IMR-90 (cell line): ENCODE results near the gene EDDM13. TPM values are rescaled to one million over a fixed set of nuclear protein-coding genes. Genes with fewer than 3 reads are reported as not detected.

ENCODE experiments used
- ATAC-seq: fragments of 200-7000 bp; cut with Tn5 transposase; 2 replicates; pipeline ENCODE4 v1.9.1; 2020; ENCODE audit warnings: low read depth, mild to moderate bottlenecking, moderate library complexity
- BruUV-seq: library from RNA; stranded (reverse); fragments of 400-500 nt; replicated peaks from 2 replicates; lab custom pipeline; 2021; lab: Mats Ljungman, UMichigan
- CTCF ChIA-PET: fragments of 300-600 bp; formaldehyde crosslinking; extraction: SDS; loops from one replicate; lab custom pipeline; 2021; ENCODE audit warnings: antibody characterized with exemption; lab: Yijun Ruan, JAX
- POLR2A ChIA-PET: fragments of 300-600 bp; sonication (Branson Sonifier 250); formaldehyde crosslinking; loops from one replicate; lab custom pipeline; 2022; ENCODE audit warnings: antibody characterized with exemption; ENCODE audit not compliant: unreplicated experiment; lab: Charles Lee
- DNase-seq: peaks from one replicate; pipeline ENCODE4 v3.0.0; 2013
- H2AFZ ChIP-seq: replicated peaks from 2 replicates; pipeline ENCODE3; 2013; ENCODE audit warnings: low read length, mild to moderate bottlenecking; ENCODE audit not compliant: poor library complexity
- H2AK5ac ChIP-seq: 2 replicates; pipeline ENCODE4 v1.6.1; 2013; ENCODE audit warnings: low read depth, low read length, inconsistent platforms
- H2AK9ac ChIP-seq: replicated peaks from 2 replicates; pipeline ENCODE3; 2013; ENCODE audit warnings: mild to moderate bottlenecking, low read depth, low read length, moderate library complexity; ENCODE audit not compliant: poor library complexity
- H2BK120ac ChIP-seq: 2 replicates; pipeline ENCODE4 v1.6.1; 2013; ENCODE audit warnings: low read depth, low read length, inconsistent platforms
- H2BK15ac ChIP-seq: 3 replicates; pipeline ENCODE4 v1.6.1; 2013; ENCODE audit warnings: low read depth, low read length, inconsistent platforms
- H2BK20ac ChIP-seq: 2 replicates; pipeline ENCODE4 v1.6.1; 2013; ENCODE audit warnings: low read depth, mild to moderate bottlenecking, inconsistent platforms, low read length, moderate library complexity
- H2BK5ac ChIP-seq: 2 replicates; pipeline ENCODE4 v1.6.1; 2013; ENCODE audit warnings: mild to moderate bottlenecking, low read depth, low read length, inconsistent platforms; ENCODE audit not compliant: poor library complexity, severe bottlenecking
- H3K14ac ChIP-seq: replicated peaks from 2 replicates; pipeline ENCODE4 v1.6.1; 2013; ENCODE audit warnings: low read depth, low read length, inconsistent platforms
- H3K18ac ChIP-seq: 2 replicates; pipeline ENCODE4 v1.6.1; 2013; ENCODE audit warnings: low read depth, low read length, control low read depth
- H3K23ac ChIP-seq: 2 replicates; pipeline ENCODE4 v1.6.1; 2013; ENCODE audit warnings: low read depth, low read length, inconsistent platforms
- H3K27ac ChIP-seq: 2 replicates; pipeline ENCODE4 v1.5.1; 2013; ENCODE audit warnings: mild to moderate bottlenecking, control low read depth, low read length; ENCODE audit not compliant: insufficient read depth
- H3K27me3 ChIP-seq: 2 replicates; pipeline ENCODE4 v1.6.1; 2013; ENCODE audit warnings: low read length; ENCODE audit not compliant: control insufficient read depth, insufficient read depth
- H3K36me3 ChIP-seq: 2 replicates; pipeline ENCODE4 v1.6.1; 2013; ENCODE audit warnings: low read length, mixed read lengths; ENCODE audit not compliant: control insufficient read depth, insufficient read depth
- H3K4ac ChIP-seq: 2 replicates; pipeline ENCODE4 v1.6.1; 2013; ENCODE audit warnings: low read depth, low read length, inconsistent platforms
- H3K4me1 ChIP-seq: 2 replicates; pipeline ENCODE4 v1.6.1; 2013; ENCODE audit warnings: low read length, mixed read lengths; ENCODE audit not compliant: control insufficient read depth, insufficient read depth
- H3K4me2 ChIP-seq: 2 replicates; pipeline ENCODE4 v1.6.1; 2013; ENCODE audit warnings: low read depth, mild to moderate bottlenecking, control low read depth, low read length, moderate library complexity
- H3K4me3 ChIP-seq: 2 replicates; pipeline ENCODE4 v1.5.1; 2013; ENCODE audit warnings: low read depth, mild to moderate bottlenecking, control low read depth, low read length, moderate library complexity; ENCODE audit not compliant: insufficient read depth
- H3K56ac ChIP-seq: 2 replicates; pipeline ENCODE4 v1.6.1; 2013; ENCODE audit warnings: low read length, inconsistent platforms; ENCODE audit not compliant: insufficient read depth; ENCODE audit errors: extremely low read depth
- H3K79me1 ChIP-seq, 2 experiments: 2 replicates each; pipeline ENCODE4 v1.6.1; 2013; ENCODE audit warnings: low read length in 2 of 2, inconsistent platforms in 1 of 2, low read depth in 1 of 2
- H3K9ac ChIP-seq: 2 replicates; pipeline ENCODE4 v1.6.1; 2013; ENCODE audit warnings: low read depth, low read length, control low read depth
- H3K9me1 ChIP-seq: 2 replicates; pipeline ENCODE4 v1.6.1; 2013; ENCODE audit warnings: low read length, inconsistent platforms; ENCODE audit not compliant: insufficient read depth
- H3K9me3 ChIP-seq: 2 replicates; pipeline ENCODE4 v1.6.1; 2013; ENCODE audit warnings: low read length; ENCODE audit not compliant: control insufficient read depth, insufficient read depth
- H4K20me1 ChIP-seq: 2 replicates; pipeline ENCODE4 v1.6.1; 2013; ENCODE audit warnings: low read length, inconsistent platforms; ENCODE audit not compliant: insufficient read depth
- H4K5ac ChIP-seq: 2 replicates; pipeline ENCODE4 v1.6.1; 2013; ENCODE audit warnings: mild to moderate bottlenecking, low read depth, low read length, control low read depth
- H4K8ac ChIP-seq, 2 experiments: 2 replicates each; pipeline ENCODE4 v1.6.1; 2013; ENCODE audit warnings: low read depth in 2 of 2, low read length in 2 of 2, control low read depth in 1 of 2, inconsistent platforms in 1 of 2
- H4K91ac ChIP-seq: 2 replicates; pipeline ENCODE4 v1.6.1; 2013; ENCODE audit warnings: low read depth, low read length, inconsistent platforms; ENCODE audit not compliant: insufficient read depth
- CHD1 ChIP-seq: IDR thresholded peaks from 2 replicates; pipeline ENCODE4 v1.6.1; 2012; ENCODE audit warnings: low read depth, low read length, improper control_type of control experiment
- ELK1 ChIP-seq: fragments of 150-350 bp; IDR thresholded peaks from 2 replicates; pipeline ENCODE4 v1.6.1; 2016; ENCODE audit warnings: low read depth, mild to moderate bottlenecking, low read length, moderate library complexity, borderline replicate concordance
- FOS ChIP-seq: fragments of 150-350 bp; IDR thresholded peaks from 2 replicates; pipeline ENCODE4 v1.6.1; 2016; ENCODE audit warnings: low read depth, low read length
- MAFK ChIP-seq: IDR thresholded peaks from 2 replicates; pipeline ENCODE4 v1.6.1; 2012; ENCODE audit warnings: low read depth, low read length, improper control_type of control experiment
- NFE2L2 ChIP-seq: fragments of 150-350 bp; IDR thresholded peaks from 2 replicates; pipeline ENCODE4 v1.6.1; 2016; ENCODE audit warnings: low read depth, mild to moderate bottlenecking, low read length
- RAD21 ChIP-seq: IDR thresholded peaks from 2 replicates; pipeline ENCODE4 v1.6.1; 2012; ENCODE audit warnings: low read length, improper control_type of control experiment
- SMC3 ChIP-seq: fragments of 150-350 bp; IDR thresholded peaks from 2 replicates; pipeline ENCODE4 v1.6.1; 2016; ENCODE audit warnings: low read depth, mild to moderate bottlenecking, antibody characterized with exemption, low read length, moderate library complexity
- USF2 ChIP-seq: fragments of 150-350 bp; IDR thresholded peaks from 2 replicates; pipeline ENCODE4 v1.6.1; 2017; ENCODE audit warnings: mild to moderate bottlenecking, antibody characterized with exemption, low read length, low read depth
- WGBS, 2 experiments: methylation state at CpG; one replicate each; pipeline versions ENCODE4 v1.1.5 to v1.1.7; 2013; ENCODE audit warnings: missing lambda C conversion rate in 2 of 2; ENCODE audit not compliant: insufficient read length in 1 of 2; ENCODE audit errors: extremely low coverage in 2 of 2; 5-methylcytosine and 5-hydroxymethylcytosine counted together
- dilution Hi-C: fragments of 300-500 bp; cut with HindIII; formaldehyde crosslinking; loops from one replicate; pipeline ENCODE4 v1.14.3; 2018; ENCODE audit warnings: low sequenced_read_pairs; ENCODE audit not compliant: unreplicated experiment
- in situ Hi-C: fragments of 300-500 bp; cut with MboI; formaldehyde crosslinking; loops from 3 replicates; pipeline ENCODE4 v1.14.3; 2019; ENCODE audit warnings: low sequenced_read_pairs, inconsistent platforms, mixed read lengths
- intact Hi-C: fragments of 100-400 bp; cut with micrococcal nuclease; formaldehyde crosslinking; loops from 2 replicates; pipeline ENCODE4 v1.10.0; 2022
- polyA plus RNA-seq, 3 experiments: library from polyadenylated mRNA; depleted of rRNA; stranded (reverse); fragments of >200 nt; gene quantifications; 2 replicates each; pipeline ENCODE4 v1.2.3, GENCODE V29; 2012; ENCODE audit warnings: low replicate concordance in 1 of 3
- total RNA-seq: library from RNA; depleted of rRNA; stranded (reverse); fragments of >200 nt; gene quantifications from 2 replicates; pipeline ENCODE4 v1.2.3, GENCODE V29; 2012

Gene EDDM13
- total and polyA plus RNA-seq, 2 of the 4 experiments (the other 2 are of a cell fraction), result not detected

- ChIA-PET CTCF (no interaction called here), POLR2A (no interaction called here)
- Histone ChIP-seq H3K56ac (no peak overlapping the region), H2AK9ac (no peak overlapping the region), H3K4ac (no peak overlapping the region), H3K18ac (no peak overlapping the region), H3K23ac (no peak overlapping the region), H3K9me3 (no peaks in the 10 kb centered on the region), H3K4me3 (no peak overlapping the region), H3K79me1 (no peaks in the 10 kb centered on the region), H3K4me2 (no peak overlapping the region), H4K5ac (no peak overlapping the region), H2BK20ac (no peak overlapping the region), H4K8ac (no peak overlapping the region), H3K4me1 (no peaks in the 10 kb centered on the region), H2BK120ac (no peak overlapping the region), H2BK15ac (no peak overlapping the region), H3K36me3 (no peaks in the 10 kb centered on the region), H3K9me1 (no peaks in the 10 kb centered on the region), H2AFZ (no peak overlapping the region), H4K91ac (no peak overlapping the region), H2BK5ac (no peak overlapping the region), H3K14ac (no peak overlapping the region), H4K20me1 (no peaks in the 10 kb centered on the region), H3K9ac (no peak overlapping the region), H3K27ac (no peak overlapping the region), H3K27me3 (no peaks in the 10 kb centered on the region), H2AK5ac (no peak overlapping the region)
- TF ChIP-seq MAFK (no peak), USF2 (no peak), RAD21 (no peak), CHD1 (no peak), NFE2L2 (no peak), FOS (no peak), ELK1 (no peak), SMC3 (no peak)
- in situ Hi-C loops (no loop called here), dilution Hi-C loops (no loop called here), intact Hi-C loops (no loop called here)
- WGBS, 2 experiments, result no CpG with 5 or more reads among the region's 1 CpG
- ATAC-seq (no peak), DNase-seq (no peak)
- BruUV-seq, result no TSS peak
Observed at GRCh38 chr19:56324436-56324835, 51.9 kb downstream of the EDDM13 start.
